Ectodermal cell (in vitro differentiated cells): ENCODE results near the gene PTPRZ1. TPM values are rescaled to one million over a fixed set of nuclear protein-coding genes. Genes with fewer than 3 reads are reported as not detected.
A peak's percentile ranks its signal among the peaks of the same experiment; 100 is the strongest.

ENCODE experiments used
- H3K27ac ChIP-seq: 2 replicates; pipeline ENCODE4 v1.7.0; 2013; ENCODE audit warnings: mild to moderate bottlenecking, low read depth, low read length; ENCODE audit not compliant: insufficient read depth, poor library complexity, severe bottlenecking
- H3K27me3 ChIP-seq: 2 replicates; pipeline ENCODE4 v1.7.0; 2013; ENCODE audit warnings: mild to moderate bottlenecking, low read length; ENCODE audit not compliant: insufficient read depth, control insufficient read depth, poor library complexity, severe bottlenecking
- H3K36me3 ChIP-seq: one replicate; pipeline ENCODE4 v1.7.0; 2013; ENCODE audit warnings: low read length; ENCODE audit not compliant: control insufficient read depth, insufficient read depth
- H3K4me1 ChIP-seq: one replicate; pipeline ENCODE4 v1.7.0; 2013; ENCODE audit warnings: low read length; ENCODE audit not compliant: control insufficient read depth, insufficient read depth
- H3K4me3 ChIP-seq: 2 replicates; pipeline ENCODE4 v1.7.0; 2013; ENCODE audit warnings: low read depth, low read length, control low read depth; ENCODE audit not compliant: insufficient read depth
- H3K9me3 ChIP-seq: 2 replicates; pipeline ENCODE4 v1.7.0; 2013; ENCODE audit warnings: mild to moderate bottlenecking, low read length, moderate library complexity; ENCODE audit not compliant: control insufficient read depth
- WGBS, 2 experiments: methylation state at CpG; one replicate each; pipeline ENCODE4 v1.1.7; 2013; ENCODE audit warnings: missing lambda C conversion rate in 2 of 2; 5-methylcytosine and 5-hydroxymethylcytosine counted together
- polyA plus RNA-seq, 4 experiments: library from polyadenylated mRNA; stranded (reverse); fragments of 50-300 nt; gene quantifications; one replicate each; pipeline ENCODE4 v1.2.3, GENCODE V29; 2013

The PTPRZ1 gene
- 104 TPM for polyA plus RNA-seq (2013, experiment 1 of 4)
- polyA plus RNA-seq (2013, experiment 2 of 4), result 118 TPM
- polyA plus RNA-seq (2013, experiment 3 of 4), result 93.2 TPM
- 106 TPM for polyA plus RNA-seq (2013, experiment 4 of 4)

DNA sequence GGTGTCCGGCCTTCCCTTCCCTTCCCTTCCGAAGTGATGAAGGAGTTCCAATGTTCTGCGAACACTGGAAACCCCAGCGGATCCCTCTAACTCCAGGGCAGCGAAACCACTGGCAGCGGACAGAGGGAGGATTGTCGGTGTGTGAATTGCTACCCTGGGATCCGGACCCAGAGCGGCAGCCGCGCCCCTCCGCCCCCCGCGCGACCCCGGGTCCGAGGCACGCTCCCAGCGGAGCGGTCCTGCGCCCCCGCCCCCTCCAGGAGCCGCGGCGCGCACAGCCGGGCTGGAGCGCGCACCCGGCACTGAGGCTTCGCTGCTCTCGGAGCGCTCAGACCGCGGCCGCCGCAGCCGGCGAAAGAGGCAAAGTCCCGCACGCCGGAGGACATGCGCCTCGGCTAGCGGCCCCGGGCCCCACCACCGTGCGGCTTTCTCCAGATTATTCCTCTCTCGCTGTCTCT is at the start of gene PTPRZ1:
PTPRZ1 (plus strand) TSS at position 331 of the 458 bp plus-strand sequence. CDS start 339 bp downstream, outside the sequence.
- Histone ChIP-seq H3K4me3 (peak within 1 kb of the TSS; percentile 76), H3K9me3 (no peaks in the 10 kb centered on the region), H3K27me3 (no peaks in the 10 kb centered on the region), H3K36me3 (no peaks in the 10 kb centered on the region), H3K4me1 (peaks cover 15% of the 10 kb centered on the region), H3K27ac (peak within 1 kb of the TSS; percentile 82)
- WGBS, 2 experiments, result 0% methylated on average over 49 of the region's 49 CpGs

DNA sequence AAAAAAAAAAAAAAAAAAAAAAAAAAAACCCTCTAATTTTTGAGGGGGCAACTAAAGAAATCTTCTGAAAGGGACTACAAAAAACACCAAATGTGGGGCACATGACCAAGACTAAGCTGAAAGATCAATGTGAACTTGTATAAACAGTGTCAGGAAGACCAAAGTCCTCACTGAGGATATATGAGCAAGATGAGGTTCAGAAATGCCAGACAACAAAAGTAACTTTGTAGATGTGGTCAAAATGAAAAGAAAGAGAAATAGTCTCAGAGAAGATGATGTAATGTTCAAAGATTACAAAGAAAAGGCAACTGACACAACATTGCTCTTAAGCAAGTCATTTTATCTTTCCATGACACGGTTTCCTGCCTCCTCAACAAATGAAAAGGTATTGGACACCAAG is 48.7 kb upstream of the PTPRZ1 start:
- H3K4me1 ChIP-seq, result no peaks in the 10 kb centered on the region
- H3K9me3 ChIP-seq, result no peaks in the 10 kb centered on the region
- no peaks in the 10 kb centered on the region for H3K36me3 ChIP-seq
- H3K27ac ChIP-seq, result no peak overlapping the region
- no peaks in the 10 kb centered on the region for H3K27me3 ChIP-seq
- H3K4me3 ChIP-seq, result no peak overlapping the region
- 100% methylated on average over 1 of the region's 1 CpG; no CpG with 5 or more reads in 1 of the 2 experiments for WGBS, 2 experiments

DNA sequence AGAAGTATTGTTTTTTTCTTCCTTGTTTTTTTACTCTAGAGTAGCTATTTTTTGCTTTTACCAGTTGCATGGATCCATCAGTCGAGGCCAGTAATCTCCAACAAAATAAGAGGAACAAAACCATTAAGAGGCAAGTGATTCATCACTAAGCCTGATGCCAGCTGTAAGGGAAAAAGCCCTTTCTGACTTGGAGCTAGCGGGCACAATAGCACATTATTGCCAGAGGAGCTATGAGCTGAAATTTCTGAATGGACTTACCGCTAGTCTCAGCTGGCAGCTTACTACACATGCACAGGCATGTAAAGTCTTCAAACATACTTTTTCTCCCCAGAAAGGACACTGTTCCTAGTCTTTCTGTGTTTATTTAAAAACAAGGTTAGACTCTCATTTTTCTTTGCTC is 41.6 kb upstream of the PTPRZ1 start:
- Histone ChIP-seq H3K4me3 (no peak overlapping the region), H3K36me3 (no peaks in the 10 kb centered on the region), H3K4me1 (no peaks in the 10 kb centered on the region), H3K9me3 (no peaks in the 10 kb centered on the region), H3K27me3 (no peaks in the 10 kb centered on the region), H3K27ac (no peak overlapping the region)
- 89 to 90% methylated on average over 3 of the region's 3 CpGs for WGBS, 2 experiments

GRCh38 chr7:121831801-121832200 is 41.2 kb upstream of the PTPRZ1 start:
- 88% methylated on average over 4 of the region's 5 CpGs for WGBS, 2 experiments
- Histone ChIP-seq H3K9me3 (no peaks in the 10 kb centered on the region), H3K27ac (no peak overlapping the region), H3K4me3 (no peak overlapping the region), H3K36me3 (no peaks in the 10 kb centered on the region), H3K27me3 (no peaks in the 10 kb centered on the region), H3K4me1 (no peaks in the 10 kb centered on the region)

GRCh38 chr7:121832347-121832746 is 40.6 kb upstream of the PTPRZ1 start:
- H3K36me3 ChIP-seq, result no peaks in the 10 kb centered on the region
- H3K9me3 ChIP-seq, result no peaks in the 10 kb centered on the region
- no peak overlapping the region for H3K4me3 ChIP-seq
- 93 to 94% methylated on average over 8 of the region's 8 CpGs for WGBS, 2 experiments
- H3K4me1 ChIP-seq, result no peaks in the 10 kb centered on the region
- H3K27ac ChIP-seq, result no peak overlapping the region
- no peaks in the 10 kb centered on the region for H3K27me3 ChIP-seq

DNA sequence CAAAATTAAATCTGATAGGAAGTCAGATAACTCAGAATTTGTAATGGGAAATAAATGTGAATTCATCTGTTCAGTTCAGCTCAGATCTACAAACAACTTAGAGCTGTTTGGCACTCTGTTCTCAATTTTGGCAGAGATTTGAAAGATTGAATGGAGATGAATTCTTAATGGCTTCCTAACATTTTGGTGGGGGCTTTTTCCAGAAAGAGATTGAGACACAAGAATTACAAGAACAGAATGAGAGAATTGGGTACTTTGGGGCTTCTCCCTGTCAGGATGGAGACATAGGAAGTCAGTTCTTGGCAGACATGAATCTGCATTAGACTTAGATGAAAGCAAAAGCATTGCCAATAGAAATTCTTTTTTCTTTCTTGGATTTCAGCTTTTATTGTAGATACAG is 39.0 kb upstream of the PTPRZ1 start:
- no peaks in the 10 kb centered on the region for H3K36me3 ChIP-seq
- no peaks in the 10 kb centered on the region for H3K9me3 ChIP-seq
- no peak overlapping the region for H3K27ac ChIP-seq
- no peaks in the 10 kb centered on the region for H3K27me3 ChIP-seq
- no peak overlapping the region for H3K4me3 ChIP-seq
- no peaks in the 10 kb centered on the region for H3K4me1 ChIP-seq

DNA sequence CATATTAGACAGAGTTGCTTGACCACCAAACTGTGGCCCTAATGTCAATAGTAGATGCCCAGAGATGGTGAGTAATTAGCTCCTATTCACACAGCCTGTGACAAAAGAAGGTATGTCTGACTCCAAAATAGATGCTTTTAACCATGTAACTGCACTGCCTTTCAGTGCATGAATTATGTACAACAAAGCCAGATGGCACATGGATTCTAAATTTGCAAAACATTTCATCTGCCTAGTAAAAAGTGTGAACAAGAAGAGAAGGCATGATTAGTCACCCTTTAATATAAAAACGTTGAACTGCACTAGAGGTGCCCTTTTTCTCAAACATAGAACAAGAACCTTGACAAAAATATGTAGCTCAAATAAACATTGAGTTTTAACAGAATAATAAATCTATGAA is 35.5 kb upstream of the PTPRZ1 start:
- 71% methylated on average over 1 of the region's 1 CpG; no CpG with 5 or more reads in 1 of the 2 experiments for WGBS, 2 experiments
- Histone ChIP-seq H3K27me3 (no peaks in the 10 kb centered on the region), H3K27ac (no peak overlapping the region)

GRCh38 chr7:121847041-121847440 is 25.9 kb upstream of the PTPRZ1 start:
- Histone ChIP-seq H3K4me3 (no peak overlapping the region), H3K4me1 (no peaks in the 10 kb centered on the region), H3K27ac (no peak overlapping the region), H3K9me3 (no peaks in the 10 kb centered on the region), H3K36me3 (no peaks in the 10 kb centered on the region), H3K27me3 (no peaks in the 10 kb centered on the region)
- 93 to 100% methylated on average over 3 to 4 of the region's 4 CpGs for WGBS, 2 experiments

More for the DNA sequence above, 35.5 kb upstream of the PTPRZ1 start:
- H3K36me3 ChIP-seq, result no peaks in the 10 kb centered on the region
- no peaks in the 10 kb centered on the region for H3K4me1 ChIP-seq
- no peaks in the 10 kb centered on the region for H3K9me3 ChIP-seq
- H3K4me3 ChIP-seq, result no peak overlapping the region

DNA sequence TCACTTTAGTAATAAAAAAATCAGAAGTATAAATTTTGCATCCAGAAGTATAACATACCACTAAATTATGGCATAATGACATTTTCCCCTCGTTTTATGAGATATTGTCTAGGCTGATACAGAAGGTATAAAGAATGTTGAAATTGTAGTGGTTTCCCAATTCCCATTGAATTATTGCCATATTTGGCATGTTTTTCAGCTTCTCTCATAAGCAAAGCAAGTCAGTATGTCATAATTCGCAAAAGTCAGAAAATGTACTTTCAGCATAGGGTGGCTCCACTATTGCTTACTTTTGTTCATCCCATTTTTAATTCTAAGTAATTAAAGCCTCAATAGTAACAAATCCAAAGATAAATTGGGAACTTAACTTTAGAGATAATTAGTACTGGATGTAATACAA is 19.7 kb upstream of the PTPRZ1 start:
- H3K9me3 ChIP-seq, result no peaks in the 10 kb centered on the region
- H3K27ac ChIP-seq, result no peak overlapping the region
- no peak overlapping the region for H3K4me3 ChIP-seq
- H3K36me3 ChIP-seq, result no peaks in the 10 kb centered on the region
- H3K4me1 ChIP-seq, result no peaks in the 10 kb centered on the region
- no peaks in the 10 kb centered on the region for H3K27me3 ChIP-seq
- WGBS, 2 experiments, result 94 to 100% methylated on average over 2 of the region's 2 CpGs

DNA sequence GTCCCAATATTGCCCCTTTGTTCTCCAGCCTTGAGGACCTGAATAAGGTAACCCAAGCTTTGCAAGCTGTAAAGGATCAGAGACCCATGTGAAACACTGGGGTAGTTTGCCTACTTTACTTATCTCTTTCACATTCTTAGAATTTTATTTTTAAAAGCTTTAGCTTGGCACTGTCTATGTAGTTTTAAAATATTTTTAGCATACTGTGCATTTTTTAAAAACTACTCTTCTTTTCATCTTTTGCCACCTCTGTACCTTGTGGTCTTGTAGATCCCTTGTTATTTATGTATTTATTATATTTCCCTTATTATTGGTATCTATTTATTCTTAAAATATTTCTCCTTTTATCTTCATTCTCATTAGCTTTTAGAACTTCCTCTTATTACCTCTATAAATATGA is 12.0 kb upstream of the PTPRZ1 start:
- H3K36me3 ChIP-seq, result no peaks in the 10 kb centered on the region
- H3K4me1 ChIP-seq, result no peaks in the 10 kb centered on the region
- no peak overlapping the region for H3K4me3 ChIP-seq
- no peaks in the 10 kb centered on the region for H3K9me3 ChIP-seq
- H3K27me3 ChIP-seq, result no peaks in the 10 kb centered on the region
- no peak overlapping the region for H3K27ac ChIP-seq

- no peak overlapping the region for H3K27ac ChIP-seq
- no peaks in the 10 kb centered on the region for H3K9me3 ChIP-seq
- H3K4me3 ChIP-seq, result no peak overlapping the region
- H3K4me1 ChIP-seq, result no peaks in the 10 kb centered on the region
- H3K36me3 ChIP-seq, result no peaks in the 10 kb centered on the region
- 90 to 96% methylated on average over 3 of the region's 4 CpGs for WGBS, 2 experiments
- H3K27me3 ChIP-seq, result no peaks in the 10 kb centered on the region
Observed at GRCh38 chr7:121862591-121862990, 10.4 kb upstream of the PTPRZ1 start.
